Naive thymus-derived CD4-positive, alpha-beta T cell (primary cell): ENCODE measurements around the gene GCLC. TPM values are rescaled to one million over a fixed set of nuclear protein-coding genes. Genes with fewer than 3 reads are reported as not detected.

Experiments used
- ATAC-seq: fragments of 150-1000 bp; cut with Tn5 transposase; 2 replicates; pipeline ENCODE4 v1.10.0; 2021; ENCODE audit warnings: mild to moderate bottlenecking, moderate library complexity
- CTCF ChIA-PET: fragments of 350-600 bp; sonication (Branson Sonifier 250); formaldehyde crosslinking; loops from one replicate; lab custom pipeline; 2021; ENCODE audit warnings: antibody characterized with exemption; lab: Charles Lee
- POLR2A ChIA-PET: fragments of 350-600 bp; sonication (Branson Sonifier 250); formaldehyde crosslinking; loops from one replicate; lab custom pipeline; 2021; ENCODE audit warnings: antibody characterized with exemption, inconsistent platforms; lab: Charles Lee
- DNase-seq, 9 donors: peaks; one replicate each; pipeline versions ENCODE4 v3.0.0 to v3.0.0-alpha.2; 2020 to 2022; ENCODE audit warnings: mixed read lengths in 1 of 9
- H3K27ac ChIP-seq: one replicate; pipeline ENCODE4 v1.7.0; 2013; ENCODE audit warnings: mild to moderate bottlenecking, low read depth, low read length, moderate library complexity
- H3K27me3 ChIP-seq, 2 donors: one replicate each; pipeline ENCODE4 v1.7.0; 2013; ENCODE audit warnings: low read length in 2 of 2, mild to moderate bottlenecking in 2 of 2, moderate library complexity in 2 of 2; ENCODE audit not compliant: control insufficient read depth in 2 of 2, insufficient read depth in 2 of 2
- H3K36me3 ChIP-seq, 3 experiments: 1 replicate in 2 of 3; 2 replicates in 1 of 3; pipeline ENCODE4 v1.7.0; 2013; ENCODE audit warnings: low read length in 3 of 3, mild to moderate bottlenecking in 3 of 3, moderate library complexity in 1 of 3; ENCODE audit not compliant: insufficient read depth in 3 of 3, control insufficient read depth in 2 of 3
- H3K4me1 ChIP-seq, 2 donors: one replicate each; pipeline ENCODE4 v1.7.0; 2013; ENCODE audit warnings: low read length in 2 of 2, mild to moderate bottlenecking in 2 of 2, moderate library complexity in 1 of 2; ENCODE audit not compliant: control insufficient read depth in 2 of 2, insufficient read depth in 2 of 2
- H3K4me3 ChIP-seq: 2 replicates; pipeline ENCODE4 v1.7.0; 2013; ENCODE audit warnings: mild to moderate bottlenecking, low read length
- H3K9me3 ChIP-seq, 3 experiments: 1 replicate in 2 of 3; 2 replicates in 1 of 3; pipeline ENCODE4 v1.7.0; 2013; ENCODE audit warnings: low read length in 3 of 3; ENCODE audit not compliant: control insufficient read depth in 2 of 3
- H3K27ac Mint-ChIP-seq, 9 donors: one replicate each; pipeline ENCODE4 v1.8.0; 2020 to 2022; ENCODE audit warnings: mixed read lengths in 9 of 9, mild to moderate bottlenecking in 8 of 9, moderate library complexity in 5 of 9, inconsistent platforms in 2 of 9
- H3K27me3 Mint-ChIP-seq, 5 donors: one replicate each; pipeline ENCODE4 v1.8.0; 2021 to 2022; ENCODE audit warnings: mixed read lengths in 5 of 5, mild to moderate bottlenecking in 1 of 5
- H3K36me3 Mint-ChIP-seq, 5 donors: one replicate each; pipeline ENCODE4 v1.8.0; 2020 to 2022; ENCODE audit warnings: mixed read lengths in 5 of 5, mild to moderate bottlenecking in 3 of 5, inconsistent platforms in 1 of 5
- H3K4me1 Mint-ChIP-seq, 7 donors: one replicate each; pipeline ENCODE4 v1.8.0; 2020 to 2022; ENCODE audit warnings: mixed read lengths in 7 of 7, mild to moderate bottlenecking in 3 of 7, inconsistent platforms in 1 of 7
- H3K4me3 Mint-ChIP-seq, 10 donors: one replicate each; pipeline ENCODE4 v1.8.0; 2020 to 2022; ENCODE audit warnings: mild to moderate bottlenecking in 10 of 10, mixed read lengths in 10 of 10, moderate library complexity in 6 of 10, inconsistent platforms in 2 of 10
- H3K9me3 Mint-ChIP-seq, 11 donors: one replicate each; pipeline ENCODE4 v1.8.0; 2020 to 2022; ENCODE audit warnings: mixed read lengths in 11 of 11, mild to moderate bottlenecking in 4 of 11, inconsistent platforms in 1 of 11, moderate library complexity in 1 of 11
- intact Hi-C, 2 donors: fragments of 100-400 bp; cut with micrococcal nuclease; formaldehyde crosslinking; loops; one replicate each; pipeline ENCODE4 v1.15.1; 2023
- polyA plus RNA-seq, 2 donors: library from polyadenylated mRNA; unstranded; fragments of 300-500 nt; fragmentation: Illumina TruSeq; gene quantifications; one replicate each; pipeline ENCODE4 v1.2.3, GENCODE V29; 2021
- total RNA-seq, 6 experiments: library from RNA in 5 of 6; stranded (reverse) in 5 of 6; gene quantifications; 1 replicate in 5 of 6; 2 replicates in 1 of 6; pipeline ENCODE4 v1.2.3 and lab custom pipeline; 2021 to 2026

The GCLC gene
- total RNA-seq (10 to 100 TPM; 18.5 to 37.5 (median 27.6) TPM), polyA plus RNA-seq (10 to 100 TPM in 1 of 2 donors, 1 to 10 TPM in 1; 8.3 to 14.9 TPM), total RNA-seq (lab: John Stamatoyannopoulos, UW) (15.7 reads per million, percentile 45 among the genes with 10 or more reads in this experiment)

- H3K27me3 Mint-ChIP-seq, result peaks cover 0 to 21% (median 0%) of the 10 kb centered on the region in 5 donors
- intact Hi-C loops, result loop anchor here (1.0 to 10.0 kb wide), 18 partner anchors 51 to 1262 kb away; partner anchors contain the start of genes ELOVL5 (in 2 of the 2), GSTA4 (in 2 of the 2), EFHC1 (in 1 of the 2) and MCM3 (in 1 of the 2)
- H3K36me3 Mint-ChIP-seq, result peaks cover 0 to 13% (median 10%) of the 10 kb centered on the region in 5 donors
- H3K36me3 ChIP-seq, result no peaks in the 10 kb centered on the region
- CTCF ChIA-PET, result interaction anchor here (1.0 to 1.5 kb wide), 5 partner anchors 12 to 173 kb away, joined by 3 to 4 read pairs (median 3); no protein-coding TSS in a partner anchor
- peaks cover 0 to 3% (median 0%) of the 10 kb centered on the region in 11 donors for H3K9me3 Mint-ChIP-seq
- peak; percentile 70 to 85 (median 81) for DNase-seq
- ATAC-seq, result peak; percentile 75
- POLR2A ChIA-PET, result interaction anchor here (1.6 to 3.6 kb wide), 2 partner anchors 102 to 107 kb away, joined by 6 to 19 read pairs; no protein-coding TSS in a partner anchor
- peaks cover 29 to 80% (median 66%) of the 10 kb centered on the region in 7 donors for H3K4me1 Mint-ChIP-seq
- no peaks in the 10 kb centered on the region for H3K27me3 ChIP-seq
- H3K27ac Mint-ChIP-seq, result peak within 1 kb of the TSS; percentile 84 to 94 (median 91)
- peaks cover 22 to 23% of the 10 kb centered on the region in 2 donors for H3K4me1 ChIP-seq
- no peaks in the 10 kb centered on the region for H3K9me3 ChIP-seq
- peak within 1 kb of the TSS; percentile 87 to 100 (median 96) for H3K4me3 Mint-ChIP-seq
- peak within 1 kb of the TSS; percentile 83 for H3K4me3 ChIP-seq
- peak within 1 kb of the TSS; percentile 67 for H3K27ac ChIP-seq
Measured at GRCh38 chr6:53544470-53545308, at the start of gene GCLC. TSS of gene GCLC (minus strand) at chr6:53545101. CDS start at chr6:53544645, 456 bp downstream.

GRCh38 chr6:53594596-53594995 lies 49.7 kb upstream of the GCLC start:
- no peak overlapping the region for H3K27ac ChIP-seq
- no peaks in the 10 kb centered on the region for H3K36me3 ChIP-seq
- peaks cover 0 to 12% (median 2%) of the 10 kb centered on the region in 11 donors for H3K9me3 Mint-ChIP-seq
- no peak overlapping the region for H3K27ac Mint-ChIP-seq
- no peak overlapping the region for H3K4me3 Mint-ChIP-seq
- POLR2A ChIA-PET, result no interaction called here
- peaks cover 0 to 3% (median 0%) of the 10 kb centered on the region in 7 donors for H3K4me1 Mint-ChIP-seq
- DNase-seq, result no peak
- no peaks in the 10 kb centered on the region for H3K9me3 ChIP-seq
- no peak for ATAC-seq
- H3K27me3 ChIP-seq, result no peaks in the 10 kb centered on the region
- CTCF ChIA-PET, result no interaction called here
- H3K4me3 ChIP-seq, result no peak overlapping the region
- H3K27me3 Mint-ChIP-seq, result peaks cover 0 to 14% (median 5%) of the 10 kb centered on the region in 5 donors
- intact Hi-C loops, result no loop called here
- no peaks in the 10 kb centered on the region for H3K36me3 Mint-ChIP-seq
- H3K4me1 ChIP-seq, result no peaks in the 10 kb centered on the region

GRCh38 chr6:53593001-53593488 lies 48.1 kb upstream of the GCLC start:
- POLR2A ChIA-PET, result no interaction called here
- Mint-ChIP-seq H3K36me3 (no peaks in the 10 kb centered on the region), H3K4me3 (no peak overlapping the region), H3K27ac (no peak overlapping the region), H3K9me3 (peaks cover 0 to 12% (median 0%) of the 10 kb centered on the region in 11 donors), H3K27me3 (peaks cover 0 to 19% (median 5%) of the 10 kb centered on the region in 5 donors), H3K4me1 (peaks cover 0 to 3% (median 0%) of the 10 kb centered on the region in 7 donors)
- ATAC-seq, result peak; percentile 50
- H3K9me3 ChIP-seq, result no peaks in the 10 kb centered on the region
- no peak for DNase-seq
- no peaks in the 10 kb centered on the region for H3K4me1 ChIP-seq
- H3K4me3 ChIP-seq, result no peak overlapping the region
- intact Hi-C loops, result no loop called here
- H3K27me3 ChIP-seq, result no peaks in the 10 kb centered on the region
- CTCF ChIA-PET, result interaction anchor here (1.1 kb wide), 1 partner anchor 148 kb away, joined by 3 read pairs; no protein-coding TSS in a partner anchor
- H3K36me3 ChIP-seq, result no peaks in the 10 kb centered on the region
- H3K27ac ChIP-seq, result no peak overlapping the region

GRCh38 chr6:53591873-53592272 lies 47.0 kb upstream of the GCLC start:
- DNase-seq (no peak), ATAC-seq (no peak)
- peaks cover 0 to 4% of the 10 kb centered on the region in 2 donors for H3K27me3 ChIP-seq
- no peak overlapping the region for H3K4me3 ChIP-seq
- H3K4me1 Mint-ChIP-seq, result peaks cover 0 to 3% (median 0%) of the 10 kb centered on the region in 7 donors
- H3K36me3 ChIP-seq, result no peaks in the 10 kb centered on the region
- H3K27ac ChIP-seq, result no peak overlapping the region
- H3K4me1 ChIP-seq, result no peaks in the 10 kb centered on the region
- H3K9me3 Mint-ChIP-seq, result peaks cover 0 to 5% (median 0%) of the 10 kb centered on the region in 11 donors
- intact Hi-C loops, result no loop called here
- CTCF ChIA-PET, result no interaction called here
- H3K27ac Mint-ChIP-seq, result no peak overlapping the region
- peaks cover 0 to 19% (median 5%) of the 10 kb centered on the region in 5 donors for H3K27me3 Mint-ChIP-seq
- no peaks in the 10 kb centered on the region for H3K36me3 Mint-ChIP-seq
- POLR2A ChIA-PET, result no interaction called here
- no peak overlapping the region for H3K4me3 Mint-ChIP-seq
- H3K9me3 ChIP-seq, result no peaks in the 10 kb centered on the region

GRCh38 chr6:53588816-53589509 lies 44.1 kb upstream of the GCLC start:
- DNase-seq (no peak), ATAC-seq (no peak)
- H3K4me3 ChIP-seq, result no peak overlapping the region
- H3K36me3 Mint-ChIP-seq, result no peaks in the 10 kb centered on the region
- H3K27ac ChIP-seq, result no peak overlapping the region
- peaks cover 0 to 3% (median 0%) of the 10 kb centered on the region in 7 donors for H3K4me1 Mint-ChIP-seq
- H3K27me3 Mint-ChIP-seq, result peaks cover 0 to 11% (median 0%) of the 10 kb centered on the region in 5 donors
- no peak overlapping the region for H3K4me3 Mint-ChIP-seq
- ChIA-PET POLR2A (no interaction called here), CTCF (no interaction called here)
- intact Hi-C loops, result no loop called here
- H3K27ac Mint-ChIP-seq, result no peak overlapping the region
- H3K36me3 ChIP-seq, result no peaks in the 10 kb centered on the region
- peaks cover 0 to 4% of the 10 kb centered on the region in 2 donors for H3K27me3 ChIP-seq
- no peaks in the 10 kb centered on the region for H3K9me3 ChIP-seq
- peaks cover 0 to 2% (median 0%) of the 10 kb centered on the region in 11 donors for H3K9me3 Mint-ChIP-seq
- H3K4me1 ChIP-seq, result no peaks in the 10 kb centered on the region

- H3K4me3 Mint-ChIP-seq, result no peak overlapping the region
- H3K27me3 Mint-ChIP-seq, result peaks cover 0 to 11% (median 0%) of the 10 kb centered on the region in 5 donors
- intact Hi-C loops, result no loop called here
- Histone ChIP-seq H3K4me3 (no peak overlapping the region), H3K36me3 (no peaks in the 10 kb centered on the region), H3K27me3 (peaks cover 0 to 4% of the 10 kb centered on the region in 2 donors), H3K9me3 (no peaks in the 10 kb centered on the region), H3K4me1 (no peaks in the 10 kb centered on the region), H3K27ac (no peak overlapping the region)
- no peaks in the 10 kb centered on the region for H3K36me3 Mint-ChIP-seq
- DNase-seq (no peak), ATAC-seq (no peak)
- H3K4me1 Mint-ChIP-seq, result peaks cover 0 to 7% (median 0%) of the 10 kb centered on the region in 7 donors
- no peaks in the 10 kb centered on the region for H3K9me3 Mint-ChIP-seq
- ChIA-PET POLR2A (no interaction called here), CTCF (no interaction called here)
- no peak overlapping the region for H3K27ac Mint-ChIP-seq
Measured at GRCh38 chr6:53587291-53587690, 42.4 kb upstream of the GCLC start.
